Measurements from ENCODE around the gene TLR7. TPM values are rescaled to one million over a fixed set of nuclear protein-coding genes. Genes with fewer than 3 reads are reported as not detected.

Gene TLR7
- polyA plus RNA-seq, 10 donors, result 0.60 to 1.4 (median 1.2) TPM

GRCh38 chrX:12929701-12930100 is 62.8 kb downstream of the TLR7 start:
- no peak for DNase-seq

GRCh38 chrX:12930150-12930549 is 63.3 kb downstream of the TLR7 start:
- no peak for DNase-seq

DNA sequence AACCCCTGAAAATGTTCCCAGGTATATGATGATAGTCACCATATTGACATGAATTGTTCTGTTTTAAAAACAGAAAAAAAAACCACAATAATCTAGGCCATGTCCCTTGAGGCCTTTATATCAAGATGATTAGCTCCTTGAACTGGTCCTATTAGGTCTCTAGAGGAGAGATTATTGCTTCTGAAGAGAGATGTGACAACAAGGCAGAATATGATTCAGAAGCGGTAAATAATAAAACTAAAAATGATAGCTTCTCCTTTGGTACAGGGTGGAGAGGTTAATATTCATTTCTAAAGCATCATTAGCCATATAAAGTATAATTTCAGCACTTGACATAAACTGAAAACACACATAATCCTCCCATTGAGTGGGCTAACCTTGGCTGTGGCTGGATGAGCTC is 65.4 kb downstream of the TLR7 start:
- no peak for DNase-seq

DNA sequence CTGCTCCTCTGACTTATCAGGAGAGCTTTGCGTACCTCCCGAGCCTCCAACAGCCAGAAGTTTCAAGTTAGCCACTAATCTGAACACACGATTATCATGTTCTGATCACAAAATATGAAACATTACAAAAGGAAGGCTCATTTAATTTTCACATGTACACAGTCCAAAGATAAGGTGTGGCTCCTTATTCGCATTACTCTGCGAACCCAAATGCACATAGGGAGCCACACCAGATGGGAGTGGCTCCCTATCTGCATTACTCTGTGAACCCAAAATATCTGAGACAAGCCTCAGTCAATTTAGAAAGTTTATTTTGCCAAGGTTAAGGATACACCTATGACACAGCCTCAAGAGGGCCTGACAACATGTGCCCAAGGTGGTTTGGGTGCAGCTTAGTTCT is 68.0 kb downstream of the TLR7 start:
- DNase-seq, result no peak

GRCh38 chrX:12936947-12937346 is 70.1 kb downstream of the TLR7 start:
- DNase-seq, result no peak

Other genes starting within 250 kb of the TLR7 start
- 10 to 100 TPM in 5 of 10 donors, 1 to 10 TPM in 5; 8.2 to 18.0 (median 10.1) TPM for gene PRPS2, start 75.7 kb upstream of the TLR7 start, polyA plus RNA-seq (ENCODE audit: insufficient read length in 10 of 10)
- gene TLR8, start 39.5 kb downstream of the TLR7 start, polyA plus RNA-seq (ENCODE audit: insufficient read length in 10 of 10), result under 1 TPM; 0.27 to 0.78 (median 0.43) TPM
- 1,000 to 10,000 TPM in 9 of 10 donors, 100 to 1,000 TPM in 1; 887 to 1,649 (median 1,316) TPM for gene TMSB4X, start 108.0 kb downstream of the TLR7 start, polyA plus RNA-seq (ENCODE audit: insufficient read length in 10 of 10)
- gene FAM9C, start 177.5 kb downstream of the TLR7 start, polyA plus RNA-seq (ENCODE audit: insufficient read length in 10 of 10), result under 1 TPM; 0.08 to 0.88 (median 0.45) TPM

All from muscle of back (tissue), 11 donors.